ENCODE measurements around the gene PTPMT1. TPM values are rescaled to one million over a fixed set of nuclear protein-coding genes. Genes with fewer than 3 reads are reported as not detected.
"Not testable (repeated sequence)": the region's sequence is repeated elsewhere in the genome, so short reads cannot be mapped to it uniquely, and the experiment has no call there.

PTPMT1 gene
- total RNA-seq, 1 donor, result 71.7 TPM

GRCh38 chr11:47524291-47524874 lies 41.0 kb upstream of the PTPMT1 start:
- DNase-seq (ENCODE audit: low read depth), result no peak
- H3K4me3 ChIP-seq (ENCODE audit: low read depth, low read length), result peak overlapping the region; percentile 3
- TF ChIP-seq CTCF (IDR thresholded peaks at IDR 0.05; ENCODE audit: insufficient read depth, low read depth, low read length), result no peak

DNA sequence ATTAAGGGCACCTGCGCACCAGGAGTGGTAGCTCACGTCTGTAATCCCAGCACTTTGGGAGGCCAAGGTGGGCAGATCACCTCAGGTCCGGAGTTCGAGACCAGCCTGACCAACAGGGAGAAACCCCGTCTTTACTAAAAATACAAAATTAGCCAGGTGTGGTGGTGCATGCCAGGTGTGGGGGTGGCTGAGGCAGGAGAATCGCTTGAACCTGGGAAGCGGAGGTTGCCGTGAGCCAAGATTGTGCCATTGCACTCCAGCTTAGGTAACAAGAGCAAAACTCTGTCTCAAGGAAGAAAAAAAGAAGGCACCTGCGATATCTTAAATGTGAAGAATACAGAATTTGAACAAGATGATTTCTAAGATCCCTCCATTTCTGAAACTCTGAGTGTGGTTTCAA lies 39.4 kb upstream of the PTPMT1 start:
- not testable (repeated sequence) for H3K4me3 ChIP-seq (ENCODE audit: low read depth, low read length); DNase-seq (ENCODE audit: low read depth)

- TF ChIP-seq CTCF (IDR thresholded peaks at IDR 0.05; ENCODE audit: insufficient read depth, low read depth, low read length), result no peak
- DNase-seq (ENCODE audit: low read depth), result no peak
- no peak overlapping the region for H3K4me3 ChIP-seq (ENCODE audit: low read depth, low read length)
Measured at GRCh38 chr11:47527186-47527585, 38.2 kb upstream of the PTPMT1 start.

- no peak for TF ChIP-seq CTCF (IDR thresholded peaks at IDR 0.05; ENCODE audit: insufficient read depth, low read depth, low read length)
- no peak overlapping the region for H3K4me3 ChIP-seq (ENCODE audit: low read depth, low read length)
- DNase-seq (ENCODE audit: low read depth), result no peak
Measured at GRCh38 chr11:47529951-47530350, 35.4 kb upstream of the PTPMT1 start.

- not testable (repeated sequence) for DNase-seq (ENCODE audit: low read depth); H3K4me3 ChIP-seq (ENCODE audit: low read depth, low read length)
Measured at GRCh38 chr11:47530721-47531120, 34.7 kb upstream of the PTPMT1 start.

DNA sequence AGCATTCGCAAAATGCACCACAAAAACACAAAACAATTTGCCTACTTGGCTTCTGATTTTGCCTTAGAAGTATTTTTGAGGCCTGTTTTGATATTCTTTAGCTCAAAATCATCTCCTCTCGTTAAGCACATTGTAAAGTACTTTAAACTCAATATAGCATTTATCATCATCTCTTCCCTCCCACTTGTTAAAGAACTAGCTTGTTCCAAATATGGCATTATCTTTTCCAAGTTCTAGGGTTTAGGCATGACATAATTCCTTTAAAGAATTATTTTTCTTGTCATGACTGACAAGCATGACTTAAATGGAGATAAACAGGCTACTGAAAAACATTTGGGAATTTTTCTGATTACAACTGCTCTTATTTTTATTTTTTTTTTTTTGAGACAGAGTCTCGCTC lies 33.7 kb upstream of the PTPMT1 start:
- H3K4me3 ChIP-seq (ENCODE audit: low read depth, low read length), result no peak overlapping the region
- TF ChIP-seq CTCF (IDR thresholded peaks at IDR 0.05; ENCODE audit: insufficient read depth, low read depth, low read length), result no peak
- no peak for DNase-seq (ENCODE audit: low read depth)

- no peak overlapping the region for H3K4me3 ChIP-seq (ENCODE audit: low read depth, low read length)
- DNase-seq (ENCODE audit: low read depth), result no peak
- TF ChIP-seq CTCF (IDR thresholded peaks at IDR 0.05; ENCODE audit: insufficient read depth, low read depth, low read length), result no peak
Measured at GRCh38 chr11:47532597-47533213, 32.7 kb upstream of the PTPMT1 start.

- H3K4me3 ChIP-seq (ENCODE audit: low read depth, low read length), result no peak overlapping the region
- peak; percentile 78 for DNase-seq (ENCODE audit: low read depth)
- no peak for TF ChIP-seq CTCF (IDR thresholded peaks at IDR 0.05; ENCODE audit: insufficient read depth, low read depth, low read length)
Measured at GRCh38 chr11:47533690-47534151, 31.7 kb upstream of the PTPMT1 start.
